Medulla oblongata (tissue), 1 donor: ENCODE measurements around the gene TGM1.
"Not testable (repeated sequence)": the region's sequence is repeated elsewhere in the genome, so short reads cannot be mapped to it uniquely, and the experiment has no call there.

Experiments
- DNase-seq: peaks from one replicate; pipeline ENCODE4 v3.0.0-alpha.2; 2015; ENCODE audit errors: extremely low spot score

Gene TGM1

GRCh38 chr14:24234095-24235005 lies 28.6 kb downstream of the TGM1 start:
- DNase-seq: no peak

GRCh38 chr14:24233538-24233866 lies 29.5 kb downstream of the TGM1 start:
- no peak for DNase-seq

GRCh38 chr14:24232645-24233537 lies 30.1 kb downstream of the TGM1 start, which contains the start of gene GMPR2:
Gene GMPR2, plus strand, starts transcription at chr14:24232929. Its CDS starts 325 bp downstream, at chr14:24233254.
- DNase-seq: no peak

GRCh38 chr14:24232121-24232644 lies 30.8 kb downstream of the TGM1 start, which contains the start of gene NEDD8:
Gene NEDD8, minus strand, starts transcription at chr14:24232367. Its CDS starts 100 bp downstream, at chr14:24232267.
- peak; percentile 97 for DNase-seq

GRCh38 chr14:24231263-24232120 lies 31.5 kb downstream of the TGM1 start:
- no peak for DNase-seq

- no peak for DNase-seq
Measured at GRCh38 chr14:24228902-24229301, 34.1 kb downstream of the TGM1 start.

GRCh38 chr14:24226473-24226872 lies 36.5 kb downstream of the TGM1 start:
- no peak for DNase-seq

- DNase-seq: no peak
Measured at GRCh38 chr14:24224618-24225071, 38.3 kb downstream of the TGM1 start.

GRCh38 chr14:24222987-24223386 lies 40.0 kb downstream of the TGM1 start:
- not testable (repeated sequence) for DNase-seq

GRCh38 chr14:24219521-24219920 lies 43.5 kb downstream of the TGM1 start:
- DNase-seq: no peak

GRCh38 chr14:24219080-24219479 lies 43.9 kb downstream of the TGM1 start:
- DNase-seq: no peak

GRCh38 chr14:24216876-24217275 lies 46.1 kb downstream of the TGM1 start:
- DNase-seq: not testable (repeated sequence)

GRCh38 chr14:24216345-24216699 lies 46.7 kb downstream of the TGM1 start:
- no peak for DNase-seq

- peak; percentile 95 for DNase-seq
Measured at GRCh38 chr14:24215495-24216344, 47.3 kb downstream of the TGM1 start, which contains the start of gene MDP1. Gene MDP1, minus strand, starts transcription at chr14:24216066. Its CDS starts 111 bp downstream, at chr14:24215955.

GRCh38 chr14:24213866-24214662 lies 48.9 kb downstream of the TGM1 start:
- DNase-seq: no peak

GRCh38 chr14:24212924-24213865 lies 49.8 kb downstream of the TGM1 start, which contains the start of gene CHMP4A:
Gene CHMP4A, minus strand, starts transcription at chr14:24213488. Its CDS starts 49 bp downstream, at chr14:24213439.
- peak; percentile 95 for DNase-seq

- DNase-seq: no peak
Measured at GRCh38 chr14:24211311-24211710, 51.7 kb downstream of the TGM1 start.

- DNase-seq: no peak
Measured at GRCh38 chr14:24207625-24208024, 55.4 kb downstream of the TGM1 start.
